DOHH2 (cell line): ENCODE measurements around the gene LRRC8B.

Experiments used
- H3F3A ChIP-seq: fragments of 200-600 bp; sonication (generic), shearing (Covaris generic); 2 replicates; pipeline ENCODE4 v1.6.0; 2016; ENCODE audit warnings: antibody characterized with exemption, mild to moderate bottlenecking; ENCODE audit not compliant: control insufficient read depth, insufficient read depth
- H3K27ac ChIP-seq: fragments of 200-600 bp; sonication (generic); 2 replicates; pipeline ENCODE4 v1.5.1; 2014; ENCODE audit warnings: low read depth, mild to moderate bottlenecking, low read length, moderate library complexity
- H3K27me3 ChIP-seq: fragments of 200-600 bp; sonication (generic); 2 replicates; pipeline ENCODE4 v1.6.1; 2014; ENCODE audit warnings: mild to moderate bottlenecking, low read length, mixed read lengths; ENCODE audit not compliant: control insufficient read depth
- H3K36me3 ChIP-seq: fragments of 200-600 bp; sonication (generic); 2 replicates; pipeline ENCODE4 v1.6.1; 2014; ENCODE audit warnings: mild to moderate bottlenecking, low read length, moderate library complexity, mixed read lengths; ENCODE audit not compliant: control insufficient read depth
- H3K4me1 ChIP-seq: fragments of 200-600 bp; sonication (generic); 2 replicates; pipeline ENCODE4 v1.6.1; 2014; ENCODE audit warnings: mild to moderate bottlenecking, low read length, mixed read lengths; ENCODE audit not compliant: control insufficient read depth
- H3K4me2 ChIP-seq: fragments of 200-600 bp; sonication (generic); 2 replicates; pipeline ENCODE4 v1.6.0; 2014; ENCODE audit warnings: mild to moderate bottlenecking, low read length, moderate library complexity
- H3K4me3 ChIP-seq: fragments of 200-600 bp; sonication (generic); 2 replicates; pipeline ENCODE4 v1.5.1; 2014; ENCODE audit warnings: mild to moderate bottlenecking, low read length, mixed read lengths
- H3K79me2 ChIP-seq: fragments of 200-600 bp; sonication (generic); 2 replicates; pipeline ENCODE4 v1.6.1; 2014; ENCODE audit warnings: mild to moderate bottlenecking, low read length, mixed read lengths; ENCODE audit not compliant: control insufficient read depth
- H3K9me2 ChIP-seq: fragments of 200-600 bp; sonication (generic); replicated peaks from 2 replicates; pipeline ENCODE4 v1.6.1; 2014; ENCODE audit warnings: mild to moderate bottlenecking, low read length, mixed read lengths; ENCODE audit not compliant: control insufficient read depth
- H3K9me3 ChIP-seq: fragments of 200-600 bp; sonication (generic); 2 replicates; pipeline ENCODE4 v1.6.1; 2014; ENCODE audit warnings: antibody characterized with exemption, low read length, mixed read lengths; ENCODE audit not compliant: control insufficient read depth, insufficient read depth
- H4K20me1 ChIP-seq: fragments of 200-600 bp; sonication (generic); 2 replicates; pipeline ENCODE4 v1.6.0; 2014; ENCODE audit warnings: low read depth, mild to moderate bottlenecking, antibody characterized with exemption, low read length, moderate library complexity; ENCODE audit not compliant: control insufficient read depth, insufficient read depth
- CTCF ChIP-seq: fragments of 200-600 bp; sonication (generic); IDR thresholded peaks from one replicate; pipeline ENCODE4 v1.5.1; 2014; ENCODE audit warnings: antibody characterized with exemption, mild to moderate bottlenecking, low read depth, low read length; ENCODE audit not compliant: poor library complexity, severe bottlenecking
- EZH2phosphoT487 ChIP-seq: fragments of 200-600 bp; sonication (generic); IDR thresholded peaks from 2 replicates; pipeline ENCODE4 v1.6.1; 2017; ENCODE audit warnings: borderline replicate concordance, mild to moderate bottlenecking, antibody characterized with exemption, low read length, moderate library complexity, mixed read lengths

LRRC8B gene

GRCh38 chr1:89499320-89499719 lies 25.3 kb upstream of the LRRC8B start:
- no peak overlapping the region for H3K4me3 ChIP-seq
- no peaks in the 10 kb centered on the region for H3K4me1 ChIP-seq
- no peak for TF ChIP-seq CTCF
- TF ChIP-seq EZH2phosphoT487, result no peak
- no peak overlapping the region for H3K4me2 ChIP-seq
- 0 out of 2 replicates have a peak, but pooled peaks cover 2% of the 10 kb centered on the region for H3K27me3 ChIP-seq
- H3K36me3 ChIP-seq, result no peaks in the 10 kb centered on the region
- no peak overlapping the region for H3K27ac ChIP-seq
- no peaks in the 10 kb centered on the region for H3K9me3 ChIP-seq
- no peaks in the 10 kb centered on the region for H3F3A ChIP-seq
- H3K79me2 ChIP-seq, result no peaks in the 10 kb centered on the region
- no peaks in the 10 kb centered on the region for H3K9me2 ChIP-seq
- H4K20me1 ChIP-seq, result no peaks in the 10 kb centered on the region

- no peak overlapping the region for H3K4me3 ChIP-seq
- H3K27me3 ChIP-seq, result 0 out of 2 replicates have a peak, but pooled peaks cover 2% of the 10 kb centered on the region
- no peaks in the 10 kb centered on the region for H3K36me3 ChIP-seq
- H3F3A ChIP-seq, result no peaks in the 10 kb centered on the region
- H3K4me2 ChIP-seq, result no peak overlapping the region
- TF ChIP-seq EZH2phosphoT487, result no peak
- no peak for TF ChIP-seq CTCF
- H3K27ac ChIP-seq, result no peak overlapping the region
- no peaks in the 10 kb centered on the region for H3K9me3 ChIP-seq
- H3K79me2 ChIP-seq, result no peaks in the 10 kb centered on the region
- no peaks in the 10 kb centered on the region for H4K20me1 ChIP-seq
- H3K4me1 ChIP-seq, result no peaks in the 10 kb centered on the region
- H3K9me2 ChIP-seq, result no peaks in the 10 kb centered on the region
These were observed 22.6 kb upstream of the LRRC8B start for GRCh38 chr1:89502042-89502441.

GRCh38 chr1:89502895-89503294 lies 21.7 kb upstream of the LRRC8B start:
- no peak for TF ChIP-seq EZH2phosphoT487
- no peak for TF ChIP-seq CTCF
- H3K79me2 ChIP-seq, result no peaks in the 10 kb centered on the region
- 0 out of 2 replicates have a peak, but pooled peaks cover 2% of the 10 kb centered on the region for H3K27me3 ChIP-seq
- no peaks in the 10 kb centered on the region for H3F3A ChIP-seq
- H3K4me3 ChIP-seq, result no peak overlapping the region
- H3K4me2 ChIP-seq, result no peak overlapping the region
- H3K9me2 ChIP-seq, result no peaks in the 10 kb centered on the region
- H3K27ac ChIP-seq, result no peak overlapping the region
- H3K4me1 ChIP-seq, result no peaks in the 10 kb centered on the region
- no peaks in the 10 kb centered on the region for H3K36me3 ChIP-seq
- no peaks in the 10 kb centered on the region for H4K20me1 ChIP-seq
- H3K9me3 ChIP-seq, result no peaks in the 10 kb centered on the region
